ENCODE data around the gene PIK3R6. TPM values are rescaled to one million over a fixed set of nuclear protein-coding genes. Genes with fewer than 3 reads are reported as not detected.

The PIK3R6 gene
- total and polyA plus RNA-seq, 2 of the 4 experiments (the other 2 are of a cell fraction) = not detected

- TF ChIP-seq MAFK (IDR thresholded peaks at IDR 0.05; ENCODE audit: low read depth, low read length) = no peak
Observed at GRCh38 chr17:8873801-8874715, 6.6 kb upstream of the PIK3R6 start (continued).

DNA sequence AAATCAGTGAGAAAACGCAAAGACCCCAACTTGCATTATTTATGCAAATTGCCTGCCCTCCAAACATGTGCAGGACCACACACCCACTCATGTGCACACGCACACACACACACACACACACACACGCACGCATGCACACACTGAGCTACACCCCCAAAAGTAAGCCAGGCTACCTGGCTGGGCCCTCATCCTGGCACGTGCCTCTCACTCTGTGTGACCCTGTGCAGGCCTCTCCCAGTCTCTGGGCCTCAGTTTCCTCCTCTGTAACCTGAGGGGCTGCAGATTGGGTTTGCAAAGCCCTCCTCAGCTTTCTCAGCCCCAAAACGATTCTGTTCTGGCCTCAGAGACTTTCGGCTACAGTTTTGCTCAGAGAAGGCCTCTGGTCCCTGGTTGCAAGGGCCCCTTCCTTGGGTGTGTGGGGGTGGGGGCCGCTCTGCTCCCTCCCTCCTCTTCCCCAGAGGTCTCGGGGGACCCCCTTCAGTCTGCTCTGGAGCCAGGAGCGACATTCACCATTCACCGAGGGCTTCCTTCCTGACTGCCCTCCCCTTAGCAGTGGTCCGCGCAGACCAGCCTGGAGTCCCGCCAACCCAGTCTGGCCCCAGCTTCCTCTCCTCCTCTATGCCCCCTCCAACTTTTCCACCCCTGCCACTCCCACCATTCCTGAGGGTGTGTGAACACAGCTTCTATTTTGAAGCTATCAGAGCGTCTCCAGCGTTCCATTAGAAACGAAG lies 5.4 kb upstream of the PIK3R6 start:
- Histone ChIP-seq H3K9ac (ENCODE audit: low read depth, low read length) (no peak overlapping the region), H3K9me3 (ENCODE audit: control insufficient read depth, insufficient read depth, low read length) (no peaks in the 10 kb centered on the region), H2BK120ac (ENCODE audit: low read depth, low read length) (no peak overlapping the region), H3K23ac (ENCODE audit: low read depth, low read length) (no peak overlapping the region), H3K4me2 (ENCODE audit: low read depth, low read length) (no peak overlapping the region), H3K27me3 (ENCODE audit: control insufficient read depth, insufficient read depth, low read length) (peaks cover 1% of the 10 kb centered on the region; the same call in 1 of the 2 replicates), H2AK5ac (ENCODE audit: low read depth, low read length) (no peak overlapping the region), H2BK5ac (ENCODE audit: low read depth, low read length, poor library complexity, severe bottlenecking) (no peak overlapping the region), H2BK15ac (ENCODE audit: low read depth, low read length) (no peak overlapping the region), H3K4ac (ENCODE audit: low read depth, low read length) (no peak overlapping the region), H3K27ac (ENCODE audit: insufficient read depth, low read length) (no peak overlapping the region), H4K5ac (ENCODE audit: low read depth, low read length) (no peak overlapping the region), H3K56ac (ENCODE audit: extremely low read depth, insufficient read depth, low read length) (no peak overlapping the region), H3K4me1 (ENCODE audit: control insufficient read depth, insufficient read depth, low read length) (no peaks in the 10 kb centered on the region), H2AK9ac (replicated peaks; ENCODE audit: low read depth, low read length, poor library complexity) (no peak overlapping the region), H3K14ac (replicated peaks; ENCODE audit: low read depth, low read length) (no peak overlapping the region), H3K79me1 (ENCODE audit: low read depth in 1 of 2, low read length in 2 of 2) (no peaks in the 10 kb centered on the region), H3K36me3 (ENCODE audit: control insufficient read depth, insufficient read depth, low read length) (no peaks in the 10 kb centered on the region), H2AFZ (replicated peaks; ENCODE audit: low read length, poor library complexity) (no peak overlapping the region), H4K8ac (ENCODE audit: low read depth in 2 of 2, low read length in 2 of 2) (no peak overlapping the region), H2BK20ac (ENCODE audit: low read depth, low read length) (no peak overlapping the region), H3K18ac (ENCODE audit: low read depth, low read length) (no peak overlapping the region), H3K4me3 (ENCODE audit: insufficient read depth, low read depth, low read length) (no peak overlapping the region), H3K9me1 (ENCODE audit: insufficient read depth, low read length) (no peaks in the 10 kb centered on the region), H4K91ac (ENCODE audit: insufficient read depth, low read depth, low read length) (no peak overlapping the region), H4K20me1 (ENCODE audit: insufficient read depth, low read length) (no peaks in the 10 kb centered on the region)
- BruUV-seq (replicated peaks) = no TSS peak
- in situ Hi-C loops (cut with MboI; ENCODE audit: low sequenced_read_pairs) = no loop called here
- no peak for ATAC-seq (ENCODE audit: low read depth)
- dilution Hi-C loops (cut with HindIII; ENCODE audit: low sequenced_read_pairs, unreplicated experiment) = no loop called here
- DNase-seq = no peak
- intact Hi-C loops (cut with micrococcal nuclease) = no loop called here
- ChIA-PET POLR2A (ENCODE audit: unreplicated experiment) (no interaction called here), CTCF (no interaction called here)
- WGBS, 2 experiments (ENCODE audit: extremely low coverage in 2 of 2, insufficient read length in 1 of 2) = 43% methylated on average over 8 of the region's 17 CpGs; no CpG with 5 or more reads in 1 of the 2 experiments
- TF ChIP-seq, protein P1, sequence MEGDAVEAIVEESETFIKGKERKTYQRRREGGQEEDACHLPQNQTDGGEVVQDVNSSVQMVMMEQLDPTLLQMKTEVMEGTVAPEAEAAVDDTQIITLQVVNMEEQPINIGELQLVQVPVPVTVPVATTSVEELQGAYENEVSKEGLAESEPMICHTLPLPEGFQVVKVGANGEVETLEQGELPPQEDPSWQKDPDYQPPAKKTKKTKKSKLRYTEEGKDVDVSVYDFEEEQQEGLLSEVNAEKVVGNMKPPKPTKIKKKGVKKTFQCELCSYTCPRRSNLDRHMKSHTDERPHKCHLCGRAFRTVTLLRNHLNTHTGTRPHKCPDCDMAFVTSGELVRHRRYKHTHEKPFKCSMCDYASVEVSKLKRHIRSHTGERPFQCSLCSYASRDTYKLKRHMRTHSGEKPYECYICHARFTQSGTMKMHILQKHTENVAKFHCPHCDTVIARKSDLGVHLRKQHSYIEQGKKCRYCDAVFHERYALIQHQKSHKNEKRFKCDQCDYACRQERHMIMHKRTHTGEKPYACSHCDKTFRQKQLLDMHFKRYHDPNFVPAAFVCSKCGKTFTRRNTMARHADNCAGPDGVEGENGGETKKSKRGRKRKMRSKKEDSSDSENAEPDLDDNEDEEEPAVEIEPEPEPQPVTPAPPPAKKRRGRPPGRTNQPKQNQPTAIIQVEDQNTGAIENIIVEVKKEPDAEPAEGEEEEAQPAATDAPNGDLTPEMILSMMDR (conservative IDR thresholded peaks at IDR 0.05; ENCODE audit: low read depth, low read length) = no peak
- TF ChIP-seq POLR2A (IDR thresholded peaks at IDR 0.05; ENCODE audit: low read depth, low read length) (no peak), BHLHE40 (IDR thresholded peaks at IDR 0.05; ENCODE audit: low read depth, low read length) (no peak), CEBPB (IDR thresholded peaks at IDR 0.05; ENCODE audit: low read depth, low read length) (no peak), RAD21 (IDR thresholded peaks at IDR 0.05; ENCODE audit: low read length) (no peak), MAFK (IDR thresholded peaks at IDR 0.05; ENCODE audit: low read depth, low read length) (no peak), RFX5 (IDR thresholded peaks at IDR 0.05; ENCODE audit: low read depth, low read length) (no peak), CHD1 (IDR thresholded peaks at IDR 0.05; ENCODE audit: low read depth, low read length) (no peak), MXI1 (IDR thresholded peaks at IDR 0.05; ENCODE audit: borderline replicate concordance, low read depth, low read length) (no peak), SMC3 (IDR thresholded peaks at IDR 0.05; ENCODE audit: low read depth, low read length) (no peak)
- TF ChIP-seq, protein P2, sequence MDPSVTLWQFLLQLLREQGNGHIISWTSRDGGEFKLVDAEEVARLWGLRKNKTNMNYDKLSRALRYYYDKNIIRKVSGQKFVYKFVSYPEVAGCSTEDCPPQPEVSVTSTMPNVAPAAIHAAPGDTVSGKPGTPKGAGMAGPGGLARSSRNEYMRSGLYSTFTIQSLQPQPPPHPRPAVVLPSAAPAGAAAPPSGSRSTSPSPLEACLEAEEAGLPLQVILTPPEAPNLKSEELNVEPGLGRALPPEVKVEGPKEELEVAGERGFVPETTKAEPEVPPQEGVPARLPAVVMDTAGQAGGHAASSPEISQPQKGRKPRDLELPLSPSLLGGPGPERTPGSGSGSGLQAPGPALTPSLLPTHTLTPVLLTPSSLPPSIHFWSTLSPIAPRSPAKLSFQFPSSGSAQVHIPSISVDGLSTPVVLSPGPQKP (IDR thresholded peaks at IDR 0.05; ENCODE audit: borderline replicate concordance, low read depth, low read length) = no peak
